A673 (cell line): Measurements from ENCODE around the gene TIAM1. TPM values are rescaled to one million over a fixed set of nuclear protein-coding genes. Genes with fewer than 3 reads are reported as not detected.

Experiments
- BruUV-seq: library from RNA; stranded (reverse); fragments of 400-500 nt; replicated peaks from 2 replicates; lab custom pipeline; 2021; lab: Mats Ljungman, UMichigan
- CTCF ChIA-PET: fragments of 300-600 bp; sonication (Branson Sonifier 250); formaldehyde crosslinking; loops from one replicate; lab custom pipeline; 2022; ENCODE audit warnings: antibody characterized with exemption; lab: Charles Lee
- POLR2A ChIA-PET: fragments of 300-600 bp; sonication (Branson Sonifier 250); formaldehyde crosslinking; loops from one replicate; lab custom pipeline; 2022; ENCODE audit warnings: antibody characterized with exemption; ENCODE audit not compliant: low non-redundant PET; lab: Charles Lee
- DNase-seq: peaks from one replicate; pipeline ENCODE4 v3.0.0-alpha.2; 2015; ENCODE audit warnings: low spot score
- H3K27ac ChIP-seq: fragments of 200-600 bp; sonication (generic); 2 replicates; pipeline ENCODE4 v1.5.1; 2016; ENCODE audit warnings: mixed run types, low read depth, mild to moderate bottlenecking, mixed read lengths, antibody characterized with exemption, low read length; ENCODE audit not compliant: poor library complexity, severe bottlenecking
- H3K27me3 ChIP-seq: fragments of 200-600 bp; sonication (generic); replicated peaks from 2 replicates; pipeline ENCODE4 v1.6.1; 2017; ENCODE audit warnings: mixed run types, low read depth, mild to moderate bottlenecking, mixed read lengths, antibody characterized with exemption, low read length; ENCODE audit not compliant: insufficient read depth, poor library complexity
- H3K36me3 ChIP-seq: fragments of 200-600 bp; sonication (generic); 2 replicates; pipeline ENCODE4 v1.6.1; 2016; ENCODE audit warnings: mixed run types, mild to moderate bottlenecking, mixed read lengths, antibody characterized with exemption, low read length; ENCODE audit not compliant: insufficient read depth, poor library complexity, severe bottlenecking
- H3K4me1 ChIP-seq: fragments of 200-600 bp; sonication (generic); 2 replicates; pipeline ENCODE4 v1.6.1; 2017; ENCODE audit warnings: mixed run types, mild to moderate bottlenecking, mixed read lengths, antibody characterized with exemption, low read length; ENCODE audit not compliant: insufficient read depth, poor library complexity, severe bottlenecking
- H3K4me3 ChIP-seq: fragments of 200-600 bp; sonication (generic); 2 replicates; pipeline ENCODE4 v1.5.1; 2016; ENCODE audit warnings: low read depth, mixed run types, mild to moderate bottlenecking, mixed read lengths, low read length; ENCODE audit not compliant: poor library complexity, severe bottlenecking
- H3K9me3 ChIP-seq: fragments of 200-600 bp; sonication (generic); 2 replicates; pipeline ENCODE4 v1.6.1; 2016; ENCODE audit warnings: mixed run types, low read depth, mild to moderate bottlenecking, mixed read lengths, antibody characterized with exemption, low read length; ENCODE audit not compliant: poor library complexity, severe bottlenecking
- EZH2 ChIP-seq: fragments of 200-600 bp; sonication (generic); IDR thresholded peaks from 2 replicates; pipeline ENCODE4 v1.6.1; 2017; ENCODE audit warnings: borderline replicate concordance, low read depth, mild to moderate bottlenecking, mixed read lengths, antibody characterized with exemption, low read length; ENCODE audit not compliant: poor library complexity, severe bottlenecking
- intact Hi-C: fragments of 100-400 bp; cut with micrococcal nuclease; formaldehyde crosslinking; loops from one replicate; pipeline ENCODE4 v1.10.0; 2022; ENCODE audit not compliant: unreplicated experiment
- total RNA-seq: library from RNA; stranded (reverse); gene quantifications from 2 replicates; pipeline ENCODE4 v1.2.3, GENCODE V29; 2021
- TF ChIP-seq, protein P1 (sequence below): fragments of 300-800, 200-600 bp; sonication (generic); conservative IDR thresholded peaks from 2 replicates; pipeline ENCODE4 v1.5.1; 2017; ENCODE audit warnings: low read depth, mild to moderate bottlenecking, antibody characterized with exemption, low read length, moderate library complexity, mixed read lengths

The TIAM1 gene
- total RNA-seq, 1 experiment from 2014 or later, result 9.6 TPM

DNA sequence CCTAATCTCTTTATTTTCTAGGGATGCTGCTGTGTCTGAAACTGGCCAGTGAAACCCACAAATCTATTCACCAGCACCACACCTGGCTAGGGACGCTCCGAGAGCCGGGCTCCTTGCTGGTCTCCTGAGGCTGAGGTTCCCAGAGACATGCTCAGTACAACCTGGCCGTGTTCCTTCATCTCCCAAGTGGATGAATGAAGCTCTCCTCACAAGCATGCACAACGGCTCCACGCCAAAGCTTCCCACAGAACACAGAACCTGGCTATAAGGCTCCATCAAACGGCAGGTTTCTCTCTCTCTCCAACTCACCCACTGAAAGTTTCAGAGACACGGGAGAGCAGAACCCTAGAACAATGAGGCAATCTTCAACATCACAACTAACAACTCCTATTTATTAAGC lies 82.3 kb downstream of the TIAM1 start:
- intact Hi-C loops, result no loop called here
- Histone ChIP-seq H3K36me3 (no peaks in the 10 kb centered on the region), H3K27ac (no peak overlapping the region), H3K27me3 (no peaks in the 10 kb centered on the region), H3K9me3 (no peaks in the 10 kb centered on the region), H3K4me3 (no peak overlapping the region), H3K4me1 (no peaks in the 10 kb centered on the region)
- no peak for TF ChIP-seq EZH2
- TF ChIP-seq, protein P1, sequence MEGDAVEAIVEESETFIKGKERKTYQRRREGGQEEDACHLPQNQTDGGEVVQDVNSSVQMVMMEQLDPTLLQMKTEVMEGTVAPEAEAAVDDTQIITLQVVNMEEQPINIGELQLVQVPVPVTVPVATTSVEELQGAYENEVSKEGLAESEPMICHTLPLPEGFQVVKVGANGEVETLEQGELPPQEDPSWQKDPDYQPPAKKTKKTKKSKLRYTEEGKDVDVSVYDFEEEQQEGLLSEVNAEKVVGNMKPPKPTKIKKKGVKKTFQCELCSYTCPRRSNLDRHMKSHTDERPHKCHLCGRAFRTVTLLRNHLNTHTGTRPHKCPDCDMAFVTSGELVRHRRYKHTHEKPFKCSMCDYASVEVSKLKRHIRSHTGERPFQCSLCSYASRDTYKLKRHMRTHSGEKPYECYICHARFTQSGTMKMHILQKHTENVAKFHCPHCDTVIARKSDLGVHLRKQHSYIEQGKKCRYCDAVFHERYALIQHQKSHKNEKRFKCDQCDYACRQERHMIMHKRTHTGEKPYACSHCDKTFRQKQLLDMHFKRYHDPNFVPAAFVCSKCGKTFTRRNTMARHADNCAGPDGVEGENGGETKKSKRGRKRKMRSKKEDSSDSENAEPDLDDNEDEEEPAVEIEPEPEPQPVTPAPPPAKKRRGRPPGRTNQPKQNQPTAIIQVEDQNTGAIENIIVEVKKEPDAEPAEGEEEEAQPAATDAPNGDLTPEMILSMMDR, result no peak
- no TSS peak for BruUV-seq
- CTCF ChIA-PET, result no interaction called here
- no peak for DNase-seq
- POLR2A ChIA-PET, result no interaction called here

DNA sequence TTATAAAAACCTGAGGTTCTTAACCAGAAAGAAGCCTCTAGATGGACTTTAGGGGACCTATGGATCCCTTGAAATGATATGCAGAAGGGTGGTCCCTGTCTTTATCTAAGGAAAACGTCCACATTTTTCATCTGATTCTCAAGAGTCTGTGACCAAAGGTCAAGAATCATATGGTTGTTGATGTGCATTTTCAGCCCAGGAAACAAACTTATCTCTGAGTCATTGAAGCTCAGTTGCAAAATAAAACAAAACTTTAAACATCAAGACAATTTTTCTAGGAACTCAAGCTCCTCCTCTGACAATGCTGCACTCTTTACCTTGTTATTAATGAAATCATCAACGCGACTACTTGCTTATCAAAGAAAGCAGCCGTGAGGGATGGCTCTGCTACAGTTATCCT lies 83.3 kb downstream of the TIAM1 start:
- no TSS peak for BruUV-seq
- POLR2A ChIA-PET, result no interaction called here
- H3K27me3 ChIP-seq, result no peaks in the 10 kb centered on the region

DNA sequence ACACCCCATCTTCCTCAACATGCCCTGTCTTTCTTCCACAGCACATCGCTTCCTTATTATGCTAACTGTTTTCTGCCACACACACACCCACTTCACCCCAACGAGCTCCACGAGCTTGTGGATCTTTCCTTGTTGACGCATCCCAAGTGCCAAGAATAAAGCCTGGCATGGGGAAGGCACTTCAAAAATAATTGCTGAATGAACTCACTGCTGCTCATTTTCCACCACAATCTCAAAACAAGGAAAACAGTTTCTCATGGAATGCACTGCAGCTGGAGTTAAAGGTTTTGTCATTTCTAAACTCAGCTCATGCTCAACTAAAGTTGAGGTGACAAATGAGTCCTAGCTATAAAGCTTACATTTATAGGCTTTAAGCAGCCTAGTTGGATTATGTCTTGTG lies 86.0 kb downstream of the TIAM1 start:
- ChIA-PET CTCF (interaction anchor here (0.6 kb wide), 1 partner anchor 224 kb away, joined by 3 read pairs; no protein-coding TSS in a partner anchor), POLR2A (no interaction called here)
- Histone ChIP-seq H3K9me3 (no peaks in the 10 kb centered on the region), H3K4me3 (no peak overlapping the region), H3K27me3 (no peaks in the 10 kb centered on the region), H3K27ac (no peak overlapping the region), H3K4me1 (no peaks in the 10 kb centered on the region), H3K36me3 (no peaks in the 10 kb centered on the region)
- no TSS peak for BruUV-seq
- intact Hi-C loops, result no loop called here
- DNase-seq, result no peak
- no peak for TF ChIP-seq EZH2
- TF ChIP-seq, protein P1, result no peak

More for the DNA sequence above, 83.3 kb downstream of the TIAM1 start:
- Histone ChIP-seq H3K36me3 (no peaks in the 10 kb centered on the region), H3K9me3 (no peaks in the 10 kb centered on the region), H3K27ac (no peak overlapping the region), H3K4me3 (no peak overlapping the region), H3K4me1 (no peaks in the 10 kb centered on the region)
- intact Hi-C loops, result no loop called here
- DNase-seq, result no peak
- CTCF ChIA-PET, result no interaction called here
- TF ChIP-seq, protein P1, result no peak
- TF ChIP-seq EZH2, result no peak
